ENCODE results near the gene MS4A2.
"Not testable (repeated sequence)": the region's sequence is repeated elsewhere in the genome, so short reads cannot be mapped to it uniquely, and the experiment has no call there.

Gene MS4A2

GRCh38 chr11:60101368-60101767 lies 12.9 kb downstream of the MS4A2 start:
- DNase-seq (ENCODE audit: low read depth) = not testable (repeated sequence)

DNA sequence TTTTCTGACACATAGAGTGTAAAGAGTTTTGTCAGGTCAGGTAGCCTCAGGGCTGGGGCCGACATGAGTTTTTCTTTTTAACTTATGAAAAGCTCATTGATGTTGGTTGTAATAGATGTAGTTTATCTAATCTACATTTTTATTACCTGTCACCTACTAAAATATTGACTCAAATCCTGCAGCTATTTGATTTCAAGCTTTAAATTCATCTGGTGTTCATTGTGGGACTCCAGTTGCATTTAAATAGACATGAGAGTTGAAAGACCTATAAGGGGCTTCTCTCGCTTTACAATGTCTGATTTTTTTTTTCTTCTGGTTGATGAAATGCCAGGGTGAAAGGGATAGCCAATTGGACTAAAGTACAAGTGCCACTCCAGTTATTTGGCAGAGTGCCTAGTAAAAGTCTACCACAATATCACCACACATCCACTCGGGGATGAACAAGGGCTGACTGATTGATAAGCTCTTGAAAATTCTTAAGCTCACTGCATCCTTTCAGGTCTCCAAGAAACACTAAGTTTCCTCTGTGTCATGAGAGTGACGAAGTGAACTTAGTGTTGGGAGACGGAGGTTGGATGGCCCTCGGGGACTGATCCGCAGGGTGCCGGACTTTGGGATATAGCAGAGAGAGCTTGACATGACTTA lies 16.1 kb downstream of the MS4A2 start:
- not testable (repeated sequence) for DNase-seq (ENCODE audit: low read depth)

DNA sequence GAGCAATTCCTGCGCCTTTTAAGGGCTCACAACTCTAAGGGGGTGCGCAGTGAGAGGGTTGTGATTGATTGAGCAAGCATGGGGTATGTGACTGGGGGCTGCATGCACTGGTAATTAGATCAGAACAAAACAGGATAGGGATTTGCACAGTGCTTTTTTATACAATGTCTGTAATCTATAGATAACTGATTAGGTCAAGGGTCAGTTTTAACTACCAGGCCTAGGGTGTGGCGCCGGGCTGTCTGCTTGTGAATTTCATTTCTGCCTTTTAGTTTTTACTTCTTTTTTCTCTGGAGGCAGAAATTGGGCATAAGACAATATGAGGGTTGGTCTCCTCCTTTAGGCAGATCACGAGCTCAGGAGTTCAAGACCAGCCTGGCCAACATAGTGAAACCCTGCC lies 20.2 kb downstream of the MS4A2 start:
- not testable (repeated sequence) for DNase-seq (ENCODE audit: low read depth)

GRCh38 chr11:60111793-60112192 lies 23.3 kb downstream of the MS4A2 start:
- no peak for DNase-seq (ENCODE audit: low read depth)

GRCh38 chr11:60116996-60117790 lies 28.7 kb downstream of the MS4A2 start:
- no peak for DNase-seq (ENCODE audit: low read depth)

GRCh38 chr11:60118338-60118737 lies 29.9 kb downstream of the MS4A2 start:
- no peak for DNase-seq (ENCODE audit: low read depth)

GRCh38 chr11:60119710-60120109 lies 31.2 kb downstream of the MS4A2 start:
- DNase-seq (ENCODE audit: low read depth) = no peak

- DNase-seq (ENCODE audit: low read depth) = no peak
Observed at GRCh38 chr11:60121264-60121663, 32.8 kb downstream of the MS4A2 start.

DNA sequence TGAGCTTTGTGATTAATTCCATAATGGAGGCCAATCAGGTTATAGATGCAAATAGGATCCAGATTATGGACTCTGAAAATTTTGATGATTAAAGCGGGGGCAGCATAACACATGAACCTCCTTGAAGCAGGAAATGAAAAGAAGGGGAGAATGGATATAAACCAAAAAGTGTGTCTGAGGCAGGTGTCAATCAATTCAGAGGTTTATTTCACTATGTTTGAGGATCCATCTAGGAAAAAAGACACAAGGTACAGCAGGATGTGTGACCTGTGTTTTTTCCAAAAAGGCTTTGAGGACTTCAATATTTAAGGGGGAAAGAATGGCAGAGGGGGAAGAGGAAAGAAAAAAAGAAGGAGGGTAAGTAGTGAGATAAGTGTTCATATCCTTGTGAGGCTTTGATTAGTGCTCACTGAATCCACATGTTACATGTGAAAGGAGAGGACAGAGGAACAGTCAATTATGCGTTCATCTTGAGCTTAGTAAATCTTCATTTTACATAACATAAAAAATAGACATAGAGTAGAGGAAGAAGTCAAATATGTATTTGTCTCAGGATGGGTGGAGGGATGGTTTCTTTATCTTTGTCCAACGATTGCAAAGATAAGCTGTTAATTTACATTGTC lies 34.1 kb downstream of the MS4A2 start:
- no peak for DNase-seq (ENCODE audit: low read depth)

GRCh38 chr11:60124802-60125432 lies 36.5 kb downstream of the MS4A2 start:
- no peak for DNase-seq (ENCODE audit: low read depth)

- no peak for DNase-seq (ENCODE audit: low read depth)
Observed at GRCh38 chr11:60125956-60126585, 37.6 kb downstream of the MS4A2 start.

GRCh38 chr11:60127311-60127811 lies 38.9 kb downstream of the MS4A2 start:
- no peak for DNase-seq (ENCODE audit: low read depth)

GRCh38 chr11:60128376-60128775 lies 39.9 kb downstream of the MS4A2 start:
- DNase-seq (ENCODE audit: low read depth) = no peak

GRCh38 chr11:60128866-60129265 lies 40.4 kb downstream of the MS4A2 start:
- DNase-seq (ENCODE audit: low read depth) = not testable (repeated sequence)

- DNase-seq (ENCODE audit: low read depth) = no peak
Observed at GRCh38 chr11:60129853-60130252, 41.4 kb downstream of the MS4A2 start.

GRCh38 chr11:60130496-60130895 lies 42.0 kb downstream of the MS4A2 start:
- no peak for DNase-seq (ENCODE audit: low read depth)

DNA sequence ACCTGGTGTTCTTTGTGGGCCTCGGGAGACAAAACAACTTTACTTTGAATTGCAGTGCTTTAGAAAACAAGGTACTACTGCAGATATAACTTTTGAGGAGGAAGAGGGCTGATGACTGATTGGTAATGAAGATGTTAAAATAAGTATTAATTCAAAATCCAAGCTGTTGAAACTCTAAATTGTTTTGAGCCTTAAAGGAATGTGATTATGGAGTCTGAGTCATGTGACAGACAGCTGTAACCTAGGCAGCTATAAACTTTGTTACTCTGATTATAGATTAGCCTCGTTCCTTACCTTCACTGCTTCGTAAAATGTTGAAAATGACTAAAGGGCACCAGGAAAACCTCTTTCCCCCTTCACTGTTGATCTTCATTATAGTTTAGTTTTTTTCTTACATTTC lies 43.4 kb downstream of the MS4A2 start:
- DNase-seq (ENCODE audit: low read depth) = no peak

DNA sequence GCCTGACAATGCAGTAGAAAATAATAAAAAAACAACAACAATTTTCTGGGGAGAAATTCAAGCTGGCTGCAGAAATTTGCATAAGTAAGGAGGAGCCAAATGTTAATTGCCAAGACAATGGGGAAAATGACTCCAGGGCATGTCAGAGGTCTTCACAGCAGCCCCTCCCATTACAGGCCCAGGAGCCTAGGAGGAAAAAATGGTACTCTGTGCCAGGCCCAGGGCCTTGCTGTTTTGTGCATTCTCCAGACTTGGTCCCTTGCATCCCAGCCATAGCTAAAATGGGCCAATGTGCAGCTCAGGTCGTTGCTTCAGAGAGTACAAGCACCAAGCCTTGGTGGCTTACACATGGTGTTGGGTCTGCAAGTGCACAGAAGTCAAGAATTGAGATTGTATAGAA lies 45.5 kb downstream of the MS4A2 start:
- no peak for DNase-seq (ENCODE audit: low read depth)

DNA sequence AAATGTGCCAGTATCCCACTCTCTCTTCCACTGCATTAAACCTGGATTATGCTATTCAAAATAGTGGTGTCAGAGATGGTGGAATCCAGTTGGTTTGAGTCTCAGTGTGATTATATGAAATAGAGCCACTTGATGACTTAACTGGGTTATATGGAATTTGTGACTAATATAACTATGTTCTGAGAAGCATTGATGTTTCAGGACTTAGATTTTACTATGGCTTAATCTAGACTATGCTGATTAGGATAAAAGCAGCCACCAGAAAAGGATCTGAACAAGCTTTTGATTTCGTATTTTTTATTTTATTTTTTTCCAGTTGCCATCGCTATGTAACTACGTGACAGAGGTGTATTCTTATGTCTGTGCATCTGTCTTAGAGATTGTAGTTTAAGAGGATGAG lies 55.3 kb downstream of the MS4A2 start:
- DNase-seq (ENCODE audit: low read depth) = no peak

DNA sequence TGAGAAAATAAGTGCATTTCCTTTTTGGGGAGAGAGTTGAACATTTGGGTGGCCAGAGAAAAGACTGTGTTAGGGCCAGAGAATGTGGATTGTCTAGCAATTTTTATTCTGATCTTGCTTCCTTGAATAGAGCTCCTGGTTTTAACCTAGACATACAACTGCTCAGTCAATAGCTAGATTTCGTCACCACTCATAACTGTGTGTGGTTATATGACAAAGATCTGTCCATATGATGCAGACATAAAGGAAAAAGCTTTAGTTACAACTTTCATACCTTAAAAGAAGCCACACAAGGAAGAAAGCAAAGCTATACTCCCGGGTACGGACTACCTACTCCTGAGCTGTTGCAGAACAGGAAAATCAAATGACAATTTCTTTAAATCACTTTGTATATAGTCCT lies 57.2 kb downstream of the MS4A2 start:
- DNase-seq (ENCODE audit: low read depth) = no peak

Data from T-helper 22 cell (primary cell).